Renal cortical epithelial cell (primary cell): Measurements from ENCODE around the gene FNDC3B. TPM values are rescaled to one million over a fixed set of nuclear protein-coding genes. Genes with fewer than 3 reads are reported as not detected.

Experiments
- DNase-seq: peaks from one replicate; pipeline ENCODE4 v3.0.0-alpha.2; 2011; ENCODE audit warnings: low read depth
- total RNA-seq: library from RNA; depleted of rRNA; stranded (reverse); fragments of >200 nt; gene quantifications from 2 replicates; pipeline ENCODE4 v1.2.3, GENCODE V29; 2014

The FNDC3B gene
- total RNA-seq, 1 donor from 2014 or later, result 220 TPM

- no peak for DNase-seq
Measured at GRCh38 chr3:172187511-172187910, 148.1 kb downstream of the FNDC3B start.

GRCh38 chr3:172188511-172188910, 149.1 kb downstream of the FNDC3B start:
- DNase-seq, result no peak

- DNase-seq, result no peak
Measured at GRCh38 chr3:172189213-172189612, 149.8 kb downstream of the FNDC3B start.

- DNase-seq, result no peak
Measured at GRCh38 chr3:172189987-172190603, 150.7 kb downstream of the FNDC3B start.

- DNase-seq, result no peak
Measured at GRCh38 chr3:172190980-172191379, 151.6 kb downstream of the FNDC3B start.

GRCh38 chr3:172191629-172192028, 152.3 kb downstream of the FNDC3B start:
- DNase-seq, result no peak

GRCh38 chr3:172192830-172193415, 153.5 kb downstream of the FNDC3B start:
- no peak for DNase-seq

- no peak for DNase-seq
Measured at GRCh38 chr3:172193436-172193835, 154.1 kb downstream of the FNDC3B start.

- DNase-seq, result peak; percentile 72
Measured at GRCh38 chr3:172194702-172195406, 155.5 kb downstream of the FNDC3B start.

GRCh38 chr3:172195407-172195754, 156.0 kb downstream of the FNDC3B start:
- no peak for DNase-seq

- DNase-seq, result no peak
Measured at GRCh38 chr3:172197344-172197743, 158.0 kb downstream of the FNDC3B start.

- DNase-seq, result no peak
Measured at GRCh38 chr3:172198428-172198827, 159.1 kb downstream of the FNDC3B start.

- no peak for DNase-seq
Measured at GRCh38 chr3:172199850-172200369, 160.5 kb downstream of the FNDC3B start.

GRCh38 chr3:172201136-172201869, 161.9 kb downstream of the FNDC3B start:
- DNase-seq, result peak; percentile 90

GRCh38 chr3:172201870-172202236, 162.5 kb downstream of the FNDC3B start:
- no peak for DNase-seq

- DNase-seq, result no peak
Measured at GRCh38 chr3:172202797-172203196, 163.4 kb downstream of the FNDC3B start.

- no peak for DNase-seq
Measured at GRCh38 chr3:172203522-172204258, 164.3 kb downstream of the FNDC3B start.

- DNase-seq, result no peak
Measured at GRCh38 chr3:172204716-172205115, 165.3 kb downstream of the FNDC3B start.

- no peak for DNase-seq
Measured at GRCh38 chr3:172208586-172209332, 169.4 kb downstream of the FNDC3B start.

- peak; percentile 58 for DNase-seq
Measured at GRCh38 chr3:172209333-172210321, 170.2 kb downstream of the FNDC3B start.
